ENCODE data around the gene TCF7L2.

The TCF7L2 gene

GRCh38 chr10:113158183-113158582 lies 208.1 kb downstream of the TCF7L2 start:
- DNase-seq = no peak

- DNase-seq = no peak
Measured at GRCh38 chr10:113159563-113159962, 209.5 kb downstream of the TCF7L2 start.

- DNase-seq = no peak
Measured at GRCh38 chr10:113160641-113161040, 210.6 kb downstream of the TCF7L2 start.

- DNase-seq = no peak
Measured at GRCh38 chr10:113161066-113161465, 211.0 kb downstream of the TCF7L2 start.

DNA sequence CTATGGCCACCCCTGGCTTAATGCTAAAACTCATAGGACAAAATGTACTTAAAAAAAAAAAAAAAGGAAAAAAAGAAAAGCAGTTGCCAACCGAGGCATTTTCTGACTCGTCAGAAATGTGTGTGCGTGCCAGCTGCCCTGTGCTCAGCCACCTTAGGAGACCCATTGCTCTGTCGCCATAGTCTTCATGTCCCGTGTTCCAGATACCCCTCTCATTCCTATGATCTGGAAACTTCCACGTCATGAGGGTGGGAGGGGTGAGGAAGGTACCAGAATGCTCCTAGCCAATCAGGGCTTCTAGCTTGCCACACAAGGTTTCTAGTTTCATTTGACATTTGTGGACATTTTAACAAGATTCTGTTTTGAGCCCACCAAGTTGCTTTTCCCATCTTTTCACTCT lies 212.9 kb downstream of the TCF7L2 start:
- no peak for DNase-seq

- DNase-seq = no peak
Measured at GRCh38 chr10:113165673-113166072, 215.6 kb downstream of the TCF7L2 start.

GRCh38 chr10:113167702-113168101 lies 217.7 kb downstream of the TCF7L2 start:
- DNase-seq = no peak

GRCh38 chr10:113168584-113168983 lies 218.5 kb downstream of the TCF7L2 start:
- DNase-seq = no peak

DNA sequence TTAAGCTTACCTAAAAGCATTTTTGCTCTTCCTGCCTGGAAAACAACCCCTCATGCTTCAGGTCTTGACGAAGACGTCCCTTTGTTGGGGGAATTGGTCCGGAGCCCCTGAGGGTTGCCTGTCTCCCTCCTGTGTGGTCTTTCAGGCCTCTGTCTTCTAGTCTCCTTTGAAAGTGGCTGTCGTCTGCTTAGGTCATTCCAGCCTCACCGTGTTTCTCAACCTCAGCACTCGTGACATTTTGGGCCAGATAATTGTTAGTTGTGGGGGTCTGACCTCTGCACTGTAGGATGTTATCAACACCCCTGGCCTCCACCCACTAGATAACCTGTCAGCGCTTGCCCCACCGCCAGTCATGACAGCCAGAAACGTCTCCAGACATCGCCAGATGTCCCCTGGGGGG lies 219.1 kb downstream of the TCF7L2 start:
- no peak for DNase-seq

DNA sequence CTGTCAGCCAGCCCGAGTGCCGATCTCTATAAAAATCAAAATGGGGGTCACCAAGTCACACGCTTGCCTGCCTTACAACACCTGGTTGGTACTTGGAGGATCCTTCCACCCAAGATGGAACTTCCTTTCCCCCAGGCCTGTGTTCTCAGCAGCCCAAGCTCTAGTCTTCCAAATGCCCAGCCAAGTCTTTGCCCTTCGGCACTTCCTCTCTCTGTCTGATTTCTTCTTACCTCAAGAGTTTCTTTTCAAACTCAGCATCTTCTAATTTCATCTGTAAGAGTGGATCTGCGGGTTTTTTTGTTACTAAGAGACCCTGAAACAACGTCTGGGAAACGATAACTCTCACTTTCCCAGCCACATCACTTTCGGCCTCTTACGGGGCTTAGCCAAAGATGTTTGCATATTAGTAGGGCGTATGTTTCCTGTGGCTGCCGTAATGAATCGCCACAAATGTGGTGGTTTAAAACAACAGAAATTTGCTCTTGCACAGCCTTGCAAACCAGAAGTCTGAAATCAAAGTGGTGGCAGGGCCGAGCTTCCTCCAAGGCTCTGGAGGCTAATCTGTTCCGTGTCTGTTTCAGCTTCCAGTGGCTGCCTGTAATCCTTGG lies 219.9 kb downstream of the TCF7L2 start:
- no peak for DNase-seq

DNA sequence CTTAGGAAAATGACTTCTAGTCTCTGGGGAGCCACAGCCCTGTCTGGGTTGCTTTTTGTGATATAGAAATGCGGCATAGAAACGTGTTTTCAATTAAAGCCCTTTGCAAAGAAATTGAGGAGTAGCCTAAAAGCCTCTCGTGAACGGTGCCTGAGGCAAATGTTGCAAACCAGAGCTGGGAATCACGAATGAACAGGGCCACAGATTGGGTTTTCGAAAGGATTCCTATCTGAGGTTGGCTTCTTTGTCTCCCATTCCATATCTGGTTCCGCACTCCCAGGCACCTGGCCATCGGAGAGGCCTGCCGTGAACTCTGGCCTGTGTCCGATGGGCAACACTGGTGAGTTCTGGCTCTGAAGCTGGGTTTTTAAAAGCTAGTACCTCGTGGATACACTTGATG lies 221.6 kb downstream of the TCF7L2 start:
- no peak for DNase-seq

DNA sequence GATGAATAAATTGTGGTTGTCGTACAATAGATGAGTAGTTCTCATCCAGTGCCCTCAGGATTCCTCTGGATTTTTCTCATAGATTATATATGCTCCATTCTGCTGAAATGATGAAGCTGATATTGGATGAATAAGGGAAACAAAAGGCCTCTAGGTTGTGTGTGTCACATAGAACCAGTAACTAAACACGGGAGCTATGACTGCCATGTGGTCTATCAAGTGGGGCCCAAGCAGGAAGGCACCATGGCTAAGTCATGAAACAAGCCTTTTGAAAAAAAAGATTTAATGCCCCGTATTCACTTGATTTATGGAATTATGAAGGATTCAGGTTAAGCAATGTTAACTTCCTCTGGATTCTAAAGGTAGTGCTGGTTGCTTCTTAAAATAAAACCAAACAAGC lies 225.1 kb downstream of the TCF7L2 start:
- DNase-seq = no peak

DNA sequence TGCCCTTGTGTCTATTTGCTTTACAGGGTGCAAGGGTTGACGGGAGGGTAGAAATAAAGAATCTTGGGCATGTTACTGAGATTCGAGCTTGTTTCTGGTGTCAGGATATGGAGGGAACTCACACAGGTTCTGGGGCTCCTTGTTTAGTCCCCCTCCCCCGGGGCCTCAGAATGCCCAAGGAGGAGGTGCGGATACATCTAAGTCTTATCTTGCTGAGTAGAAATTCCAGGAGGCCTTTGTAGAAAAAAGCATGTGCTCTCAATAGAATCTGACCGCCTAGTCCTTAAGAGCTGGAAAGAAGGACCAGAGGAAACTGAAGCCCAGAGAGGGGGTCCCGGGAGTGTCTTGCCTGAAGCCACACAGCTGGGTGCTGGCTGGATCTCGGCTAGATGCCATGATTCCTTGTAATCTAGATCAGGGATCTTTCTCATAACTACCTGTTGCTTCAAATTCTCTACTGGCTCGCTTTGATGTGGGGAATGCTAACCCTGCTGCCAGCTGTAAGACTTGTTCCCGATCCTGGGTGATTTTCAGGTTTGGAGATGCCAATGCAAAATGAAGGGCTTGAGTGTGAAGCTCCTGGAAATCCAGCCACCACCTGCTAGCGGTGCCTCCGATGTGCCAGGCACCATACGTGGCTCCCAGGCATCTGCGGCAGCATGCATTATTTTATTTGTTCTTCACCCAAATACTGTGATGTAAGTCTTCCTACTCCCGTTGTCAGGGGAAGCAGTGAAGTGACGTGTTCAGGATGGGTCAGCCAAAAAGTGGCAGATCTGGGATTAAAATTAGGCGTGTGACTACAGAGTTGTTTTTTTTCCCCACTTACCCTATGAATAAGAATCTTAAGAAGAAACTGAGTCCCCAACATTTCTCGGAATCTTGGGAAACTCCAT lies 226.0 kb downstream of the TCF7L2 start:
- no peak for DNase-seq

DNA sequence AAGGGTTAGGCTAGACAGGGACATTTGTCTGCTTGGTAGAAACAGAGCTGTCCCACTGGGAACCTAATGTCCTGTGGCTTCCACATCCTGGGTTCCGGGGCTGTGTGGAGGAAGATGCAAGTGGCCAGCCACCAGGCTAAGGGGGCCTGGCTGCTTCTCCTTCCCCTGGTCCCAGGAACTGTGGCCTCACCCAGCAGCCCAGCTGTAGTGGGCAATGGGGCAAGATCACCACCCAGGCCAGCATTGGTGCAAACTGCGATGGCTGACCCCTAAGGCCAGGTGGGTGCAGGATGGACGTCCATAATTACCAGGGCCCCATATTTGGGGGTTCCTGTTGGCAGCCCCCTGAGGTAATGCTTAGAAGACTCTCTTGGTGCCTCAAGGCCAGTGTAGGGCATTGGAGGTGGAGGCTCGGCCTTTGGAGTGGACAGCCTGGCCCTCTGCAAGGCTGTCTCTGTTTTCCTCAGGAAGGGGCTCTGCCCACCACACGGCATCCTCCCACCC lies 226.7 kb downstream of the TCF7L2 start:
- DNase-seq = no peak

DNA sequence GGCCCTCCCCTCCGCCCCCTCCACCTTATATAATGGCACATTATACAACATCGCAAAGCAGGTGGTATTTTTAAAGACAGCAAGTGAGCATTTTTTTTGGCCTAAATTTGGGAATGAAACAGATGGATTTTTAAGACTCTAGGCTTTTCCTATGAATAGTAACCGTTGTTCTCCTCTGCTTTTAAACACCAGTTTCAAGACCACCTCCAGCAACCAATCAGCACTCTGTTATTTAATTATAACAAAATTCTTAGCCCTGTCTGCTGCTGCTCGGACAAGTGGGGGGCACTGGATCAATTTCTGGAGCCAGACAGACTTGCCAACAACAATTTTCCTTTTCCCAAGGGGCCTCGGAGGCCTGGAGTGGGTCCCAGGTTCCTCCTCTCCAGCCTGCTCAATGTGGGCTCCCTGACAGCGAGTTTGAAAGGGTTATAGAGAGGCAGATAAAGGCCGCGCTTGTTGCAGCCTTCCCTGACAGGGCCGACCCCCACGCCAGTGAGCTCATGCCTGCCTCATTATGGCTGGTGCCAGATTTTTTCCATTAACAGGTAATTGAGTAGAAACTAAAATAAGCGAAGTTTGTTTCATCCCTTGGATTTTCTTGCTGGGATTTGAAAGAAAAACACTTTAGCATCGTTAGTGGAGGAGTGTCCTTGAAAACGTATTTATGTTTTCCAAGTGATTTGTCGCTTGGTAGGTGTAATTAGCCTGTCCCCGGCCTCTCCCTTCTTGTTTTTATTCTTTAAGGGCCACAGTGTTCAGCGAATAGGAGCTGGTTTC lies 227.3 kb downstream of the TCF7L2 start:
- no peak for DNase-seq

GRCh38 chr10:113177936-113178335 lies 227.9 kb downstream of the TCF7L2 start:
- no peak for DNase-seq

DNA sequence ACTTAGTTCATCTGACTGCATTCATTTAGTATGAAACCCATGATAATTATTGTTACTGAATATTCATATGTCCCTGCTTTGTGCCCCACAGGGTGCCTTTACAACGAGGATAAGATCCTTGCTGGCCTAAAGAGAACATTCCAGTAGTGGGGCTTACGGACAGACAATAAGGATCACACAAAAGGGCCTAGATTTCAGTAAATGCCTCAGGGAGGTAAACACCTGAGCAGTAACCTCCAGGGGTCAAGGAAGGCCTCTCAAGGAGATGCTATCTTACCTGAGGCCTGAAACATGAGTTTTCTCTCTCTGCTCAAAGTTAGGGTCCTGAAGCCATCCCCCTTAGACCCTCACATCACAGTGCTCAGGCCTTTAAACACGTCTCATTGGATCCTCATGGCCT lies 228.7 kb downstream of the TCF7L2 start:
- no peak for DNase-seq

- no peak for DNase-seq
Measured at GRCh38 chr10:113179265-113179664, 229.2 kb downstream of the TCF7L2 start.

DNA sequence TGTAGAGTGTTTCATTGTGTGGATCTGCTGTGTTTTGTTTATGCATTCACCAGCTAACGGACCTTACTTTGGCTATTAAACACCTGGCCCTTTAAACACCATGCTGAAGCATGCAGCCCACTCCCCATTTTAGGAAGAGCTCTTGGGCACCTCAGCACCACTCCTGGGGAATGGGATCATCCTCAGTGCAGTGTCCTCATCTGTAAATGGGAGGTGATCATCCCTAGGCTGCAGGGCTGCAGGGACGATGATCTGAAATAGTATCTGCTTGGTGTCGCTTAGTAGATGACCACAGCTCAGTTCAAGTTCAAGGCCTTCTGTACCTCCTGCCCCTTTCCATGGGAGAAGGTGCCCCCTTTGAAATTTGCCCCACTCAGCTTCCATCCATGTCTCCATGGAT lies 229.9 kb downstream of the TCF7L2 start:
- DNase-seq = no peak

DNA sequence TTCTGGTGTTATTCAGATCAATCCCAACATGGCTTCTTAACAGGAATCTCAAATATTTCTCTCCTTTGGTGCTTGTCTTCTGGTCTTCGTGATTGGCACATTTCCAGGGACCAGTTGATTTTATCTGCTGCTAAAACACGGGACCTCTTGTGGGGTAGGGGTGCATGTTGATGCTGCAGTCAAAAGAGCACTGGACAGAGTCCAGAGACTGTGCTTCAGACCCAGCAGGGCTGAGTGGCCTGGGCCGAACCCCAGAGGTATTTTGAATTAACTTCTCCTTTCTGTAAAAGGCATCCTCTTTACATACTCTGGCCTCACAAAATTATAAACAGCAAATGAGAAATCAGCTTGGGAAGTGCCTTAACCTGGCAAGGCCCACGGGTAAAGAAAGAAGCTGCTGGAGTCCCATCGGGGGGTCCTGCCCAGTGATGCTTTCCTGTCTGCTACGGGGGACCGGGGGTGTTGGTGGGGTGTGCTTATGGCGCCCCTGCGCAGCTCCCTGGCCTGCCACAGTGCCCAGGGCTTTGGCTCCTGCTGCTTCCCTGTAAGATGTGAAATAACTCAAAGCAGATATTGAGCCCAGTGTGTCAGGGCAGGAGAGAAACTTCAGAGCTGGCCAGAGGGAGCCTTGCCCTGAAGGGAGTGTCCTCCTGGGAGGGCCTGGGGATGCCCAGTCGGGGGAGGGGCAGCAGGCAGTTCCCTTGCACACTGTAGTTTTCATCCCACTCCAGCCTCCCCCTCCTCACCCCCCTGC lies 230.5 kb downstream of the TCF7L2 start:
- DNase-seq = no peak

- no peak for DNase-seq
Measured at GRCh38 chr10:113182154-113182553, 232.1 kb downstream of the TCF7L2 start.

DNA sequence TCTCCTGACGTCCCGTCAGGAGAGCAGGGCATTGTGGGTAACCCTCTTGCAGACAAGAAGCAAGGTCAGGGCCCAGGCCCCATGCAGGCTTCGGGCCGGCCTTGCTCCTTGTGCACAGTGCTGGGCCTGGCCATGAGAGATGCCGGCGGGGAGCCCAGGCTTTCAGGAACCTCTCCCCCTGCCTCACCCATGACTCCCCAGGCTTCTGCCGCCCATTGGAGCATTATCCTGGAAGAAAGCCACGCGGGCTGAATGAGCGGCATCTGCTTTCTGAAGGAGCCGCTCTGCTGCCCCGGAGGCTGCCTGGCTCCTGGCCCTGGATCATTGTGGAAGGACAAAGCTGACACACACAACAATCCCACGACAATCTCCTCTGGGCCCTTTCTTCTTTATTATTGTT lies 233.5 kb downstream of the TCF7L2 start:
- no peak for DNase-seq

All from activated effector memory CD4-positive, alpha-beta T cell treated with Interleukin-2 at 50 U/mL for 16 hours (primary cell).